HG03045 (cell line): ENCODE data around the gene PRSS2.

ENCODE experiments used
- ATAC-seq: cut with Tn5 transposase; IDR thresholded peaks from one replicate; pipeline ENCODE4 v1.9.1; 2021; ENCODE audit warnings: mild to moderate bottlenecking, moderate library complexity; ENCODE audit not compliant: unreplicated experiment

The PRSS2 gene

GRCh38 chr7:142819530-142819929, 48.8 kb downstream of the PRSS2 start:
- no peak for ATAC-seq

DNA sequence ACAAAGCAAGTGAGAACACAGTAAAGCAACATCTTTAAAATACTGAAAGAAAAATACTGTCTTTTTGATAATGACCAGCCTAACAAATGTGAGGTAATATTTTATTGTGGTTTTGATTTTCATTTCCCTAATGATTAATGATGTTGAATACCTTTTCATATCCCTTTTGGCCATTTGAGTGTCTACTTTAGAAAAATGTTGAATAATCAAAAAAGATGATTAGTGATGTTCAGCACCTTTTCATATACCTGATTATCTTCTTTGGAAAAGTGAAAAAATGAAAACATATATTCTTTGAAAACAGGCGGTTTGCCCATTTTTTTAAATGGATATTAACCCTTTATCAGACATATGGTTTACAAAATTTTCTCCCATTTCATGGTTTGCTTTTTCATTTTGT, 51.9 kb downstream of the PRSS2 start:
- ATAC-seq = no peak
